Stomach (tissue), 4 donors: ENCODE measurements around the gene ZNF813.

Source experiments
- CTCF ChIP-seq, 7 experiments: fragments of 450-650 bp in 4 of 7; fragments of 200-600 bp in 3 of 7; sonication (generic) in 3 of 7; IDR thresholded peaks; one replicate each; pipeline ENCODE4 v1.5.1; 2016 to 2019; ENCODE audit warnings: antibody characterized with exemption in 7 of 7, control low read depth in 2 of 7, mild to moderate bottlenecking in 1 of 7
- EP300 ChIP-seq: sonication (generic); formaldehyde crosslinking; IDR thresholded peaks from one replicate; pipeline ENCODE4 v1.6.1; 2017; ENCODE audit warnings: antibody characterized with exemption
- POLR2A ChIP-seq, 4 donors: fragments of 450-650 bp; IDR thresholded peaks; one replicate each; pipeline ENCODE4 v1.6.1; 2016; ENCODE audit warnings: antibody characterized with exemption in 4 of 4, control low read depth in 2 of 4, mild to moderate bottlenecking in 1 of 4, moderate library complexity in 1 of 4

- no peak for TF ChIP-seq POLR2A (IDR thresholded peaks at IDR 0.05)
- TF ChIP-seq CTCF (IDR thresholded peaks at IDR 0.05) = no peak
- TF ChIP-seq EP300 = no peak
These were observed 58.4 kb downstream of the ZNF813 start for GRCh38 chr19:53525922-53526321.
